A673 (cell line): ENCODE results near the gene BSCL2.

Experiments
- EZH2 ChIP-seq: fragments of 200-600 bp; sonication (generic); IDR thresholded peaks from 2 replicates; pipeline ENCODE4 v1.6.1; 2017; ENCODE audit warnings: borderline replicate concordance, low read depth, mild to moderate bottlenecking, mixed read lengths, antibody characterized with exemption, low read length; ENCODE audit not compliant: poor library complexity, severe bottlenecking
- TF ChIP-seq, protein P1 (sequence below): fragments of 300-800, 200-600 bp; sonication (generic); conservative IDR thresholded peaks from 2 replicates; pipeline ENCODE4 v1.5.1; 2017; ENCODE audit warnings: low read depth, mild to moderate bottlenecking, antibody characterized with exemption, low read length, moderate library complexity, mixed read lengths

- TF ChIP-seq, protein P1, sequence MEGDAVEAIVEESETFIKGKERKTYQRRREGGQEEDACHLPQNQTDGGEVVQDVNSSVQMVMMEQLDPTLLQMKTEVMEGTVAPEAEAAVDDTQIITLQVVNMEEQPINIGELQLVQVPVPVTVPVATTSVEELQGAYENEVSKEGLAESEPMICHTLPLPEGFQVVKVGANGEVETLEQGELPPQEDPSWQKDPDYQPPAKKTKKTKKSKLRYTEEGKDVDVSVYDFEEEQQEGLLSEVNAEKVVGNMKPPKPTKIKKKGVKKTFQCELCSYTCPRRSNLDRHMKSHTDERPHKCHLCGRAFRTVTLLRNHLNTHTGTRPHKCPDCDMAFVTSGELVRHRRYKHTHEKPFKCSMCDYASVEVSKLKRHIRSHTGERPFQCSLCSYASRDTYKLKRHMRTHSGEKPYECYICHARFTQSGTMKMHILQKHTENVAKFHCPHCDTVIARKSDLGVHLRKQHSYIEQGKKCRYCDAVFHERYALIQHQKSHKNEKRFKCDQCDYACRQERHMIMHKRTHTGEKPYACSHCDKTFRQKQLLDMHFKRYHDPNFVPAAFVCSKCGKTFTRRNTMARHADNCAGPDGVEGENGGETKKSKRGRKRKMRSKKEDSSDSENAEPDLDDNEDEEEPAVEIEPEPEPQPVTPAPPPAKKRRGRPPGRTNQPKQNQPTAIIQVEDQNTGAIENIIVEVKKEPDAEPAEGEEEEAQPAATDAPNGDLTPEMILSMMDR: no peak
- no peak for TF ChIP-seq EZH2
Measured at GRCh38 chr11:62665075-62665598, 42.1 kb downstream of the BSCL2 start, which contains the start of the genes C11orf98 and CSKMT.
